NCI-H1048 (cell line): Measurements from ENCODE around the gene TIMM44.

Experiments
- DNase-seq: peaks from one replicate; lab custom pipeline; 2025; lab: John Stamatoyannopoulos, UW

The TIMM44 gene, protein sequence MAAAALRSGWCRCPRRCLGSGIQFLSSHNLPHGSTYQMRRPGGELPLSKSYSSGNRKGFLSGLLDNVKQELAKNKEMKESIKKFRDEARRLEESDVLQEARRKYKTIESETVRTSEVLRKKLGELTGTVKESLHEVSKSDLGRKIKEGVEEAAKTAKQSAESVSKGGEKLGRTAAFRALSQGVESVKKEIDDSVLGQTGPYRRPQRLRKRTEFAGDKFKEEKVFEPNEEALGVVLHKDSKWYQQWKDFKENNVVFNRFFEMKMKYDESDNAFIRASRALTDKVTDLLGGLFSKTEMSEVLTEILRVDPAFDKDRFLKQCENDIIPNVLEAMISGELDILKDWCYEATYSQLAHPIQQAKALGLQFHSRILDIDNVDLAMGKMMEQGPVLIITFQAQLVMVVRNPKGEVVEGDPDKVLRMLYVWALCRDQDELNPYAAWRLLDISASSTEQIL

DNA sequence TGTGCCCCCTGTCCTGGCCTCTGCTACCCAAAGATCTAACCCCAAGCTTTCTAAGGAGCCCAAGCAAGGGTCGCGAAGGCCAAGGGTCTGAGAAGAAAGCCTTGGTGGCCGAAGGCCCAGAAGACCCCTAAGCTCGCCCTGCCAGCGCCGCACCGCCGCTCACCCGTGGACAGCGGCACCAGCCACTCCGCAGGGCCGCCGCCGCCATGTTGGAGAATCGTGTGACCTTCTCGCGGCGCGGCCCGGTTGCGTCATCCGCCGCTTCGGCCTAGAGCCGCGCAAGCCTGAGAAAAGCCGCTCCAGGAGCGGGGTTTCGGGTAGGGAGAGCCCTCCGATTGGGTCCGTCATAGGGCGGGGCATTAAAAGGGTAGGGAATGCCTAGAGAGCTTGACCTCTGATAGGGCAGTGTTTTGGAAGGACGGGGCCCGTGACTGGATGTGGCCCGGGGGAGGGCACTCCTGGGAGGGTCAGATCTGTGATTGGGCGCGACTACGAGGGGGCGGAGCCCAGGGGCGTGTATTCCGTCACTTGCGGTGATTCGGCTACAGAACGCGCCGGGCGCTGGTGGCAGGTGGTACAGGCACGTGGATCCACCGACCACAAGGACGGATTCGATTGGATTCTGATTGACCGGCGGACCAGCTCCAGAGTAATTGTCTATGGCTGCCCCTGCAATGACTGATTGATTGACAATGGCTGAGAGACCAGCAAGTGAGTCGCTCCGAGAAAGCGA is at the start of gene TIMM44:
Gene TIMM44 (minus strand): TSS at position 223 of the 733 bp plus-strand sequence. CDS start 15 bp downstream, at position 208.
- peak; percentile 98 for DNase-seq

DNA sequence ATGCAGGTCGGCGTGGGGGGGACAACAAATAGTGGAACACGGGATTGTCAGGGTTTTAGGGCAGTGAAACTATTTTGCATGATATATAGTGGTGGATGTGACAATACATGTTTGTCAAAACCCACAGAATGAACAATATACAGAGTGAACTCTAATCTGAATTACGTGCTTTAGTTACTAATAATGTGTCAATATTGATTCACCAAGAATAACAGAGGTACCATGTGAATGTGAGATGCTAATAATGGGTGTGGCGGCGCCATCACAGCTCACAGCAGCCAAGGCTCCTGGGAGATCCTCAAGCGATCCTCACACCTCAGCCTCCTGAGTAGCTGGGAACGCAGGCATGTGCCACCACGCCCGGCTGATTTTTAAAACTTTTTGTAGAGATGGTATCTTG is 49.1 kb upstream of the TIMM44 start:
- no peak for DNase-seq

DNA sequence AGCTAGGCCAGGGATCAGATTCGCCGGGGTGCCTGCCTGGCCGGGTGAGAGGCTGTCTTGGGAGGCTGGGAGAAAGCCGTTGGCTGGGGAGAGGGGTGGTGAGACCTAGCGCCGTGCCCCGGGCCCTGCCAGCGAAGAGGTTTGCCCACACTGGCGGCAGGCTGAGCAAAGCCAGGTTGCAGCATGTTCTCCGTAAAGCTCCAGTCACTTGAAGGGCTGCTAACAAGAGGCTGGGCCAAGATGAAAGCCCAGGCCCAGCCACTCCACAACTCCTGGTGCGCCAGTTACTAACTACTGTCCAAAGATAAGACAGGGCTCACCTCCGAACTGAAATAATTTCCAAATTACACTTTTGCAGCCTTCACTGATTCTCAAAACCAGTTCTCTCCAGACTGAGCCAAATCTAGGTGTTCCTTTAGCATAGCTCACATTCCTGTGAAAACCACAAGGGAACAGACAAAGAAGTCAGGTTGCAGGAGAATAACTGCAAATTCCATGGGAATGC is 45.7 kb upstream of the TIMM44 start:
- DNase-seq, result no peak

DNA sequence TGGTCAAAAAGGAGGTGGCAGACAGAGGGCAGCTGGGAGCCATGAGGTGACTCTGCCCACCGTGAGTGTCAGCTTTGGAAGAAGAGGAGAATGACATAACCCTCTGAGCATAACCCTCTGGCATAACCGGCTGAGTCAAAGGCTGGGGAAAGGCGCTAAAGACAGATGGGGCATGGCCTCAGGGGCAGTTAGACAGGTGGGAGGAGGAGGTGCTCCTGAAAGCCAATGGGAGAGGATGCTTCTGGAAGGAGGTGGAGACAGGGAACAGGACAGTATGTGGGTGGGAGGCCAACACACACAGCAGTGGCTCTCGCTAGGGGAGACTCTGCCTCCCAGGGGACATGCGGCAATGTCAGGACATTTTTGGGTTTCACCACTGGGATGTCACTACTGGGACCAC is 44.8 kb upstream of the TIMM44 start:
- no peak for DNase-seq

DNA sequence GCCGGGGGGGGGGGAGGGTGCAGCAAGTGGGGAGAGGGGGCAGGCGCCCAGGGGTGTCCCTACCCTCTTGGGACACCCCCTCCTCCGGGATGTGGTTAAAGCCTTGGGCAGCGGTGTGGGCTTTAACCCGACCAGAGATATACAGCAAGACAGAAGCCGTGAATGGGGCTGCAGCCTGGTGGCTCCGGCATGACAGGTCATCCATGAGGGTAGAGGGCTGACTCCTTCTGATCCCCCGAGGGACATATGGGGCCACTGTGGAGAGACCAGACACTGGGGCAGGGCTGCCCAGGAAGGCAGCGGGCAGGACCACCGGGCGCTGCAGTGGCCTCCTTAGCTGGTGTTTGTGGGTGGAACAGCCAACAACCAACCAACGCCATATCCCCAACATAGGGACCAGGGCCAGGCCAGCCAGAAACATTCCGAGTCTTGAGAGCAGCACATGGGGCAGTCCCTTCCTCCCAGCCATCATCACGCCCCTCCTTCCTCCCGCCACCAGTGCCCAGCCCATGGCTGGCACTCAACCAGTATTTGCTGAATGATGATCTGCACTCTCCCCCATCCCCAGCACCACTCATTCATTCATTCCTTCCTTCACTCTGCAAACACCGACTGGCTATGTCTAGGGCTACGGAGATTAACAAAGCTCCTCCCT is 43.8 kb upstream of the TIMM44 start:
- DNase-seq, result no peak

DNA sequence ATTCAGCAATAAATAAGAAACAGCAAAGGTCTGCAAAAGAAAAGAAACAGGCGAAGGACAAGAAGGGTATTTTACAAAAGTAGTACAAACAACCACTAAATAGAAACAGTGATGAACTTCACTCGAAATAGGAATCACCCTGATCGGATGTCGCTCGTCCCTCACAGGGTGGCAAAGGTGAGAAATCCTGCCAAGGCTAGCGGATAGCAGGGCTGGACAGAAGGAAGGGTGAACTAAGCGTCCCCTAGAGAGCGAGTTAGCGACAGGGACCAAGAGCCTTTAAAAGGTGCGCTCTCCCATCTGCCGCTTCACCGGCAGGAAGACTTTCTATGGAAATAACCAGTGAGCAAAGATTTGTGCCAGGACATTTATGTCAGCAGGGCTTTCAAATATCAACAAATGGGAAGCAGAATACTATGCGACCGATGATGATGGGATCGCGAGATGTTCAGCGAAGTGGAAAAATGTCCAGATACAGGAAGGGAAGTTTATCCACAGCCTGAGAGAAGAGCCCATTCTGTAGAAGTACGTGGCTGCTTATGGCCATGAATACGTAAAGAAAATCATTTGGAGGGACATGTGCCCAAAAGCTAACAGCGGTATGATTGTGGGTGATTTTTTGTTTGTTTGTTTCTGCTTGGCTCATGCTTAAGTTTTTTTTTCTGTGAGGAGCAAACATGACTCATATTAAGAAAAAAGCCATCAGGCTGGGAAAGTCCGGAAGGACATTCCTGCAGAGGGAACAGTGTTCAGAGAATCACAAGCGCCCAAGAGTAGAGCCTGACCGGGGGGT is 43.1 kb upstream of the TIMM44 start:
- no peak for DNase-seq

DNA sequence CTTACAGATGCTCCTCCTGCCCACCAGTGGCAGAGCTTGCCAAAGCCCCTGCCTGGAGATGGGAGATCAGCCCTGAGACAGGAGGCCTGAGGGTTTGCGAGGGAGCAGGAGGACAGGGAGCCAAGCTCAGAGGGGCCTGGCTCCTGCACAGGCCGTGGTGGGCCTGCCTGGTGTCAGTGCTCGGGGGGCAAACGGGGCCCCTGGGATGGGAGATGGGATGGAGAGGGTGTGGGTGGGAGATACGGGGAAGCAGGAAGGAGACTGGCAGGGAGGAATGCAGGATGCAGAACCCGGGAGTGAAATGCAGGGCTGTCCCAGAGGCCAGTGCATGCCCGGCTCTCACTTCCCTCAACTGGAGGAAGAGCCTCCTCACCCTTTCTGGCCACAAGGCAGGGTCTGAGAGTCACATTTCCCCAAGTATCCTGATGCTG is 42.0 kb upstream of the TIMM44 start:
- no peak for DNase-seq

DNA sequence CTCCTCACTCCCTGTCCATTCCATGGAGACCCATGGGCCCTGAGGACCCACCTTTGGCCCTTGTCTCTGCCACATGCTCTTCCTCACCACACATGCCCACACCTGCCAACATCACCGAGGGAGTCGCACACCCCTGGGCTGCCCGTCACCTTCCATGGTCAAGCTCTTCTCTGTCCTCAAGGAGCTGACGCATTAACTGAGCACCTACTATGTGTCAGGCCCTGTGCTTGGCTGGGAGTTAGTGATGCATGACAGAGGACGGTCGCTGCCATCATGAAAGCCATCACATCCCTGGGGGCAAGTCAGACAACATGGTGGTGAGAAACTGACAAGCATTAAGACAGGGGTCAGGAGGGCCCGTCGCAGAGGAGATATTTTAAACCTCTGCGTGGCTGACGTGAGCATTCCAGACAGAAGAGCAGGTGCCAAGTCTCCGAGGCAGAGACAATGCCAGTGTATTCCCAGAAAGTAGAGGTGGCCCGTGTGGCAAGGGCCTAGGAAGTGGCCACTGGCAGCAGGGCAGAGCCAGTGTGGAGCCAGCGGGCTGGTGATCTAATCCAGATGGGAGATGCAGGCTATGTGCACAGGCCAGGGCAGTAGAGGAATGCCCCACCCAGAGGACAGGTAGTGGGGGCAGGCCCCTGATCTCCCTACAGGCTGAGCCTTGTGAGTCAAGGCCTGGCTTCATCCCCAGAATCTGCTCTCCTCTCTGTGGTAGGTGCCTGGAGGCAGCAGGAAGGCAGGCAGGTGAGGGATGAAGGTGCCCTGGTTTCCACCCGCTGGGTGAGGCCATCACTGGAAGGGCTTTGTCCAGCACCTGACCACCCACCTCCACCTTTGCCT is 40.8 kb upstream of the TIMM44 start:
- DNase-seq, result no peak

DNA sequence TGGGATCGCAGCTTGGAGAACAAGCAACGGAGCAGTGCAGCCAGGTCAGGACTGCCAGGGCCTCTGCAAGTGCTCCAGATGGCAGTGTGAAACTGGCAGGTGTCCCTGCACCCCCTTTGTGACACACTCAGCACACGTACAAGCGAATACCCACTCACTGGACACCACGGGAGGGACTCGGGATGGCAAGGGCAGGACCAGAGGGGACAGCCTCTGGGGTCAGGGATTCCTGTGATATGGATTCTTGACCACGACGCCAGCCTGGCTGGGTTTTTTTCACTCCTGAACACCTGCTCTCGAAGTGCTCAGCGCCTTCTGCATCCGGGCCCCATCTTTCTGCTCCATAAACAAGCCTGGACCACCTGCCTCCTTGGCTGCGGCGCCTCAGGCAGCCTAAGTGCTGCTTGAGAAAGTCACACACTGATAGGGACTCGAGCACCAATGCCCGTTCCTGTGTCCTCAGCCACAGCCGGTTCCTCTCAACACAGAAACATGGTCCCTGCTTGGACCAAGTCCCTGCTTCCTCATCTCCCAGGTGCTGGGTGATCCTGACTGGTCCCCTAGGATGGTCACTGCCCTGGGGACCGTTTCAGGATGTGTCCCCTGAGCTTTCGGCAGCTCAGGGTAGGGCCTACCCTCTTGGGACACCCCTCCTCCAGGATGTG is 40.0 kb upstream of the TIMM44 start:
- no peak for DNase-seq

DNA sequence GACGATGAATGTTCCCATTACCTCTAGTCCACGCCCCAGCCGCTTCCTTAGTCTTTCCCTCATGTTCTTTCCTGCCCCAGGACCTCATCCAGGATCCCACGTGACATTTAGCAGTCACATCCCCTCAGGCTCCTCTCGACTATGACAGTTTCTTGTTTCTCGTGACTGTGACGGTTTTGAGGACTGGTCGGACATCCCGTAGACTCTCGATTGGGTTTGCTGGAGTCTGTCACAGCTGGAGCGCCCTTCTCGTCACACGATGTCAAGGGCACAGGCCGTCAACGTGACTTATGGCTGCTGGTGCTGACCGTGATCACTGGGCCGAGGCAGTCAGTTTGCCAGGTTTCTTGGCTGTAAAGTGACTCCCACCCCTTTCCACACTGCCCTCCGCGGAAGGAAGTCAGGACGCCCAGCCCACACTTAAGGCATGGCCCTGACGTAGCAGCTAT is 39.2 kb upstream of the TIMM44 start:
- no peak for DNase-seq

DNA sequence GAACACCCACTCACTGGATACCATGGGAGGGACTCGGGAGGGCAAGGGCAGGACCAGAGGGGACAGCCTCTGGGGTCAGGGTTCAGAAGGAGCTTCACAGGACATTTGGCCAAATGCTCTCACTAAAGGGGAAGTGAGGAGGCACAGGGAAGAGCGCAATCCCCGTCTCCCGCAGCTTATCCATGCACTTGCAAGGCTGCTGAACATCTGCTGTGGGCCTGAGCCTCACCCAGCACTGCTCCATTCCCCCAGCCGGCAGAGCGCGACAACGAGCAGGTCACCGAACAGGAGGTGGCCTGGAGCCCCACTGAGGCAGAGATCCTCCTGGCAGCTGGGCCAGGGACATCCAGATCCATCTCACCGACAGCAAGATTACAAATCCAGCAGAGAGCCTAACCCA is 38.6 kb upstream of the TIMM44 start:
- DNase-seq, result no peak

DNA sequence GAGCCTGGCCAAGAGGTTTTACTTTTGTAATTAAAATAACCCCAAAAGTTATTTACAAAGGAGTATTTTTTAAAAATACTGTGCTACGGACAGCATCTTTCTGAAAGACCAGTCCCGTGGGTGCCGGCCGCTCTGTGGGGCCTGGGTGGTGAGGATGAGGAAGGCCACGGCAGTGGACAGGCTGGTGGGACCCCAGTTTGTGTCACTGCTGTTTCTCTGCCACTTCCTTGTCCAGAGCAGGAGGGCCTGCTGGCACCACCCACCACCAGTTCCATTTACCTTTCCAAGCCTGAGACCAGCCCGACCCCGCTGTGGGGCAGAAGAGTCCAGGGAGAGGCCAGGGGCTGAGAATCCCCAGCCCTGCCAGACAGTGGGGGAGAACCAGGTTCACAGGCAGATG is 38.2 kb upstream of the TIMM44 start:
- DNase-seq, result no peak

DNA sequence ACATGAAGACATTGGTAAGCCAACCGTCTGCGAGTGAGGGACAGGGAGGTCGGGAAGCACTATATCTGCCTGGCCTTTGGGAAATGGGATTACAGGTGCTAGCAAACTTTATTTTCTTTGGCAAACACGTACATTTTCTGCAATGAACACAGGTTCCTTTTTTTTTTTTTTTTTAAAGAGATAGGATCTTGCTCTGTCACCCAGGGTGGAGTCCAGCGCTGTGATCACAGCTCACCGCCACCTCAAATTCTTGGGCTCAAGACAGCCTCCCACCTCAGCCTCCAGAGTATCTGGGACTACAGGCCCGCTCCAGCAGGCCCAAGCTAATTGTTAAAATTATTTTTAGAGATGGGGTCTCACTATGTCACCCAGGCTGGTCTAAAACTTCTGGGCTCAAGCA is 37.7 kb upstream of the TIMM44 start:
- DNase-seq, result no peak

DNA sequence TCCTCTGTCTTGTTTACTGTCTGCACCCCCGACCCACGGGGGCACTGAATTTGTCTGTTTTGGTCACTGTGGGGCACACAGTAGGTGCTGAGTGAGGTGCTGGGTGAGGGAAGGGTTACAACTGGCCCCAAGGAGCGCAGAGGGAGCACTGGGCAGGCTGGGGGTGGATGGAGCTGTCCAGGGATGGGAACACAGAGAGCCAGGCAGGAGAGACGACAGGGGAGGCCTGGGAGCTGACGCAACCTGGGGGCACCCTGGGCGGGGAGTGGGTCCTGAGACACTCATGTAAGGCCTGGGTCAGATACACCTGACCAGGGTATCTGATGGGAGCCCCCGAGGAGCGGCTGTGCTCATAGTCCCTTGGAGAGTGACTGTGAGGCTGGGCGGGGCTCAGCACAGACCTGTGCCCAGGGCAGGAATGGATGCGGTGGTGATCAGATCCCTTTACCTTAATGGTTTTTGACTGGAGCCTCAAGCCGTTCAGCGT is 37.2 kb upstream of the TIMM44 start:
- DNase-seq, result no peak

DNA sequence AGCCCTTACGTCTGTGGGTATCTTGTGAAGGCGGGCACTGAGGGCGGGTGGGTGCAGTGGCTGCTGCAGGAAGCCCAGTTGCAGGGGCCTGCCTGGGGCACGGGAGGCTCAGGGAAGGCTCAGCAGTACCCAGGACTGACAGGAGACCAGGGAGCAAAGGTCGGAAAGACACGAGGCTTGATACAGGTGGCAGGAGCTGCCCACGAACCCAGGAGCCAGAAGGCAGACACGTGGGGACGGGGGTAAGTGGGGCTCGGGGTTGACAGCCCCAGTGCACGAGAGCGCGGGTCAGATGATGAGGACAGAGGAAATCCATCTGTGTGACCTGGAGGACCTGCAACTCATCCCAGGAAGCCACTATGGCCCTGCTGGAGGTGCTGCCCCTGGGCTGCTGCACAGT is 36.7 kb upstream of the TIMM44 start:
- DNase-seq, result no peak

DNA sequence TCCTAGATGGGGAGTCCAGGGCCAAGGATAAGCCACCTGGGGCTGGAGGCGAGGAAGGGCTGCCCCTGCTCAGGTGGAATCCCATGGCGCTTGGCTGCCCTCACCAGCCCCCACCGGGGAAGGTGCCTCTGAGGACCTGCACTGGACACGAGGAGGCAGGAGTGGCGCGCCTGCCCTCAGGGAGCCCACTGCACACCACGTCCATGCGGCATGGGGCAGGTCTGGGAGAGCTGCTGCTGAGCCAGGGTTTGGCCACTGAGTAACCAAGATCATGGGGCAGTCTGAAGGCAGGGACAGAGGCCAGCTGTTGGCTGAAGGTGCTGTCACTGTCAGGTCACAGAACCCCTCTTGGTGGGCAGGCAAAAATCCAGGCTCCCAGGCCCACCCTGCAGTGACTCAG is 36.1 kb upstream of the TIMM44 start:
- no peak for DNase-seq

DNA sequence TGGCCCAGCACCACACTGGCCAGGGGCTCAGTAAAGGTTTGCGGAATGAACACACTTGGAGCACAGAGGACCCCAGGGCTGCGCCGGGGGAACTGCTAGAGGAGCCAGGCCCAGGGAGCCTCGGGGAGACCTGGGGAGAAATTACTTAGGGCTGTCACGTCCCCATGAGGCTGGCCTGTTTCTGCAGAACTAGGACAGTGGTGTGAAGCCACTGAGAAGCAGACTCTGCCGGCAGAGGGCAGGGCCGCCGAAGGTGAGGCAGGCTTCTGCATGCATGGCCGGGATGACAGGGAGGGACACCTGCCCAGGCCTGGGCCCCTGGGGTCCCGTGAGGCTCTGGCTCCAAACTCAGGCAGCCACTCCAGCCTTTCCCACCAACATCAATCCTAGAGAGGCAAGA is 35.5 kb upstream of the TIMM44 start:
- no peak for DNase-seq

DNA sequence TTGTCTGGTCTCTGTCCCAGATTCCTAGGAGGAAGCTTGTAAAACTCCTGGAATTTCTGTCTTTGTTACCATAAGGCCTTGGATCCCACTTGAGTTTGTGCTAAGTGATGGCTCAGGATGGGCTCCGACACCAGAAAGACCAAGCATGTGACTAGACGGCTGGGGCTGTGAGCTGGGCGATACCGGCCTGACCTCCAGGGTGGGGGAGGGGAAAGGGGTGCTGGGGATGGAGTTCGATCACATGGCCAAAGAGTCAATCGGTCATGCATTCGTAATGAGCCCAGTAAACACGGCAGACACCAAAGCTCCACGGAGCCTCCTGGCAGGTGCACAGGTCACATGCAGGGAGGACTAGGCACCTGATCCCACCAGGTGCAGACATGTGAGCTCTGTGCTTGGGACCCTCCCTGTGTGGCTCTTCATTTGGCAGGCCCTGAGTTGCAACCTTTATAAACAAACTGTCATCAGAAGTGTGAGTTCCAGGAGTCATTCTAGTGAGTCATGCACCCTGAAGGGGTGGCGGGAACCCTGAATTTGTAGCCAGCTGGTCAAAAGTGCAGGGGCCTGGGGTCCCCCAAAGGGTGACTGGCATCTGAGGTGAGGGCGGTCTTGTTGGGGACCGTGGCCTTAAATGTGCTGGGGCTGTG is 34.8 kb upstream of the TIMM44 start:
- DNase-seq, result no peak

DNA sequence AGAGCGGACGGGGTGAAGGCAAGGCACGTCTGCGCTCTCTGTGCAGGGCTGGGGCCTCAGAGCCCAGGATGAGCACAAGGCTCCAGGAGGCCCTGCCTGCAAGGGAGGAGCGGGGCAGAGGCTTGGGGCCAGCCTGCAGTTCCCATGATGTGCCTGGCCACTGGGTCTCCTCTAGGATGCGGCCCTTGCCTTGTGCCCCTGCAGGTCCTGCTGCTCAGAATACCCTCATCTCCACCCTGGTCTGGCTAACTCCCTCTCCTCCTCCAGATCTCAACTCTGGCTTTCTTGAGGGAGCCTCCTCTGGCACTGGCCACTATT is 34.2 kb upstream of the TIMM44 start:
- DNase-seq, result no peak
